ENCODE results near the gene APCDD1.

Gene APCDD1

DNA sequence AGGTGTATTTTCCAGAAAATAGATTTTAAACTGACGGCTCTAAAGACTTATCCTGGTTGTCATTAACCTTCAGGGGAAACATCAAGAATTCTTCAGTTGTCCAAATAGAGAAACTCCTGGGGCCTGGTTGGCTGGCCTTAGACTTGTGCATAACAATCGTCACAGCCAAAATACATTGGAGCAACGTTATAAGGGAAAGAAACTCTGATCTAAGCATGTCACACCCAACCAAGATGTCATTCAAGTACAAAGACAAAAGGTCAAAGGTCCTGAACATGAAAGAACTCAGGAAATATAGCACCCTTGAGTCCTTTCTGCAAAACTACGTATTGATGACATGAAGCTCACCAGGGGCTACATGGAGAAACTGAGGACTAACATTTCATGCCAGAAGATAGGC is 23.8 kb upstream of the APCDD1 start:
- FAIRE-seq (no peak), DNase-seq (ENCODE audit: extremely low spot score, insufficient read length, low read depth) (no peak)

DNA sequence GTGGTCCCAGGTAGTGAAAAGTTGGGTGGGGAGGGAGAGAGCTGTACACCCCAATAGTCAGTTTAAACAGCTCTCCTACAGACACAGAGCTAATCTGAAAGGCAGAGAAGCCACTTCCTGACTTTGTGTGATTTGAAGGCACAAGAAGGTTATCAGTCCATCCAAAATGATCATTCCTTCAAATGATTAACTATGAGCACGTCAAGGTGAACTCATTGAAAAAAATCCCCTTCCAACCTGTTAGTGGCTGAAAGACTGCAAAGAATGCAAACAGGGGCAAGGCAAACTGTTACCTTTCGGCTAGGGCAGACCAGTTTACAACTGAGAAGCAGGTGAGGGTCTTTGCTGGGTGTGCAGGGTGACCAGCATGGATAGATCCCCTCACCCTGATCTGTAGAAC is 22.8 kb upstream of the APCDD1 start:
- DNase-seq (ENCODE audit: extremely low spot score, insufficient read length, low read depth): no peak
- FAIRE-seq: no peak

DNA sequence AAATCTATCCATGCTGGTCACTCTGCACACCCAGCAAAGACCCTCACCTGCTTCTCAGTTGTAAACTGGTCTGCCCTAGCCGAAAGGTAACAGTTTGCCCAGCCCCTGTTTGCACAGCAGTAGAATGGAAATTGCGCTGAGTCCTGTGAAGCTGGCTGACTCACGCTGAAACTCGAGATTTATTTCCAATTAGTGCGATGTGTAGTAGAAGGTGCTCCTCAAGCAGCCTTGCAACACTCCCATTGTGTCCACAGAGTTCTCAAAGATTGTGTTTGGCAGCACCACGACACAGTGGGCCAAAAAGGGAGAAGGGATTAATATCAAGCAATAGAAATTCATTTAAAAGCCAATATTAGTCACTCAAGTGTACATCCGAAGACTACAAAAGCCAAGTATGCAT is 21.7 kb upstream of the APCDD1 start:
- no peak for FAIRE-seq

DNA sequence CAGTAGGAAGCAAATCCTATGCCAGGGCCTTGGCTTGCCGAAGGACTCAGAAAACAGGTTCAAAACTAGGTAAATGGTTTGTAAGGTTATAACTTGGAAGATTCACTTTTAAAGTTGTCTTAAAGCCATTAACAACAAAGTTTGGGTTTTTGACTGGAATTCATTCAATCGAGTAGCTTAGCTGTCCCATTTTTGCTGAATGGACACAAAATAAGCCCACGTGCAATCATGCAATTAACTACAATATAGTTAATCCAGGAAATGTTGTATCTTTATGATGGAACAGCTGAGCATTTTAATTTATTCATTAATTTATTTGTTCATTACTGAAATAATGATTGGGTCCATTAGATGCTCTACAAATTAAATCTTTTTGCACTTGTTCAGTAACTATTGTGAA is 18.3 kb upstream of the APCDD1 start:
- FAIRE-seq: no peak

More for the DNA sequence above, 21.7 kb upstream of the APCDD1 start:
- DNase-seq (ENCODE audit: extremely low spot score, insufficient read length, low read depth): no peak

DNA sequence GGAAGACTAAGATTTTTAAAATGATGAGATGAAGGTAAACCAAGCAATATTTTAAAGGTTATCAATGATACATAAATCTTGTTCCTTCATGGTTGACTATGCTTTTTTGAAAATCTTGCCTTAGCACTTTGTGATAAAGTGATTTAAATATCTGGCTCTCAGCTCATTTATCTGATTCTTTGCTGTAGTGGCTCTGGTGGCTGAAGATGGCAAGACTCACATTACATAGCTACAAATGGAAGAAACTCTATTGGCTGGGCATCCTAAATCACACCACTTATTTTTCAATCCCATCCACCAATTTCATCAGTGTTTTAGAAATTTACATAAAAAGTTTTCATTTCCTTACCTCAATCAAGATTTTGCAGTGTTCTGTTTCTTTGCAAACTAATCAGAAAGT is 16.6 kb upstream of the APCDD1 start:
- DNase-seq (ENCODE audit: extremely low spot score, insufficient read length, low read depth) (no peak), FAIRE-seq (no peak)

More for the DNA sequence above, 18.3 kb upstream of the APCDD1 start:
- no peak for DNase-seq (ENCODE audit: extremely low spot score, insufficient read length, low read depth)

DNA sequence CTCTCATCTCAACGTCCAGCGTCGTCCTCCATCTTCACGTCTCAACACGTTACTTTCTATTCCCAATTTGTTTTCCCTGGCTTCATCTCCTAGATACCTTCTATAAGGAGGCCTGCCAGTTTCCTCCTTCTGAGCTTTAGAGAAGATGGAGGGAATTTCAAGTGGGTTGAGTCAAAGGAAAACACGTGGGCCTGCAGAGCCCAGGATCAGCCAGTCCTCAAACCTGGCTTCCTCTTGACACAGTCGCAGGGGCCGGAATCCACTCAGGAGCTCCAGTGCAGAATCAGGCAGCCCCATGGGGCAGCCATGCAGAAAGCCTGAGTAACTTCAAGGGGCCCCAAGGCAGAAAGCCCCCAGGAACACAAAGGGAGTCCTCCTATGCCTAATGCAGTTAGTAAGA is 14.5 kb upstream of the APCDD1 start:
- FAIRE-seq (no peak), DNase-seq (ENCODE audit: extremely low spot score, insufficient read length, low read depth) (no peak)

DNA sequence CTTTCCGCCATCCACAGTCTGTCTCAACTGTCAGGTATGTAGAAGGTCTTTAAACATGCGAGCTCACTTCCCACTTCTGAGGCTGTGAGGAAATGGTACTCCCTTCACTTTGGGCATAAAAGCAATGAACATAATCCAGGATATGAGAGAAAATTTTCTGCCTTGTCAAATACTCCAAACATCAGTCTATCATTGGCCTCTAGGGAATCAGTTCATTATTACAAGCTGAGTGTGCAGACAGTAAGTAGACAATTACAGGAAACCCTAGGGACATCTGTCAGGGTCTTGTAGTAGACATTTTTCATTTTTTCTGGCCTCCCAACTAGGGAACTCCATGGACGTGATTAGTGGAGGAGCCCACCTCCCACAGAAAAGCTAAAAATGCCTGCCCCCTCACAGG is 13.6 kb upstream of the APCDD1 start:
- FAIRE-seq: no peak
- DNase-seq (ENCODE audit: extremely low spot score, insufficient read length, low read depth): no peak

DNA sequence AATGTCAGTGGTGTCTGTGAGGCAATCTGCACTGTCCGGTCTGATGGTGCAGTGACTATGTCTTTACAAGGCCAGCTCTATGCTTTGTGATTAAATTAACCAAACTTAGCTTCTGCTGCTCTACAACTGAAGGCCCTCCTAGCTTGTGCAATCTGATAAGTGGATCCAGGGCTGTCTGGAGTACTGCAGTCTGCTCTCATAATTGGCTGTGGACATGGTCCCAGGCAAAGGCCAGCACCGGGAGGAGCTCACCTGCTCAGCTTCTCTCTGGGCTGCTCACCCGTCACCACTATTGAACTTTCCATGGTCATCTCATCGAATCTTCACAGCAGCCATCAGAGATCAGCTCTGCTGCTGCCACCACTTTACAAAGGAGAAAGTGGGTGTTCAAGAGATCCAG is 13.0 kb upstream of the APCDD1 start:
- FAIRE-seq (no peak), DNase-seq (ENCODE audit: extremely low spot score, insufficient read length, low read depth) (no peak)

DNA sequence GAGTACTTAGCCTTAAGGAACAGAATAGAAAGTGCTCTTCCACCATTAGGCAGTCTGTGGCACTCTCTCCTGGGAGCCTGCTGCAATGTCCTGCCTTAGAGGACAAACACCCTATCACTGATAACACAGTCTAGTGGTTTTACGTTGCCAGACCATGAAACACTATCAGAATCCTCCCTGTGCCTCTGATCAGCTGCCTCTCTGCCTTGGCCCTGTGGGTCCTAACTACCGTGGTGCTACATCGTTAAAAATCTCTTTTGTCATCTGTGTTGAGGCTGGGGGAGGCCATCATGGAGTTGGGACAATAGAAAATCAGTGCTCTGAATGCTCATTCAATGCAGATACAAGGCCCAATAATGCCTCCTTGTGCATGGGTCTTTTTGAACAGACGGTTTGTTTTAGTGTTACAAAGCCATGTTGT is 11.9 kb upstream of the APCDD1 start:
- FAIRE-seq (no peak), DNase-seq (ENCODE audit: extremely low spot score, insufficient read length, low read depth) (no peak)

DNA sequence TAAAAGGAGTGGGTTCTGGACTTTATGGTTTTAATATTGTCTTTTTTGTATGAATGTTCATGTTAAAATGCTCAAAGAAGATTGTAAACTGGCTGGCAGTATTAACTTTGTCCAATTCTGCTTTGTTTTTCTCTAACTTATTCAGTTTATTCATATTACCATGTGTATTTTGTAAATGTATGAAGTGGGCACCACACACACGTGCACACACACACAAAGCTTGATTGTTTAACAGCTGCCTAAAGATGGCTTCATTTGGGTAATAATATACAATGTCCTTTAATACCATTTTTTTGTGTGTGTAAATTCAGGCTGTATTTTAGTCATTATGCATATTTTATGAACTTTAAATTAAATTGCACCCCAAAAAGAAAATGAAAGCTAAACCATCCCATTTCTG is 11.4 kb upstream of the APCDD1 start:
- DNase-seq (ENCODE audit: extremely low spot score, insufficient read length, low read depth) (no peak), FAIRE-seq (no peak)

DNA sequence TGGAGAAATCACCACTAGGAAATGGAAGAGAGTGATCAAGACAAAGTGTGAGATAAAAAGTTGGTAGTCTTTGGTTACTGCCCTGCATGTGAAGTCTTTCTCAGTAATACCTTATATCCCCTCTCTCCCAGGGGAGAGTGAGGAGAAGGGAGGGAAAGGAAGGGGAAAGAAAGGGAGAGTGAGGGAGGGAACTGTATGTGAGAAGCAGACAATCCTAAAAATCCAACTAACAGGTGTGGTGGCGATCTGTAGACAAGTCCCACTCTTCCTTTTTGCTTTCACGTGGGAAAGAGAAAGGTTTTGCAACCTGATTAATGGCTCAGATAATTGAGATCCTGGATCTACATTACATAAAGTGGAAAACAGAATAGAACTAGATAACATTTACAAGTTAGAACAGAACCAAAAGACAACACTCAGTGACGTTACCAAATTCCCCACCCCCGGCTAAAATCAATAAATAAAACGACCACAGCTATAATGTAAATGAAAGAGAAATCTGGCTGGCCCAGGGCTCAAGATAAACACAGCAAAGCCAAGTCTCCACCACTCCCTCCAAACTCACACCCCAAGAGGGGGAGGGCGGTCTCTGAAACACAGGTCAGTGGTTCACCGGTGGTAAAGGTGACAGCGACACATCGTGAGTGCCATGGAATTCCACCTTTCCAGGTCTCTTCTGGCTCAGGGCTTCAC is 10.0 kb upstream of the APCDD1 start:
- FAIRE-seq (no peak), DNase-seq (ENCODE audit: extremely low spot score, insufficient read length, low read depth) (no peak)

DNA sequence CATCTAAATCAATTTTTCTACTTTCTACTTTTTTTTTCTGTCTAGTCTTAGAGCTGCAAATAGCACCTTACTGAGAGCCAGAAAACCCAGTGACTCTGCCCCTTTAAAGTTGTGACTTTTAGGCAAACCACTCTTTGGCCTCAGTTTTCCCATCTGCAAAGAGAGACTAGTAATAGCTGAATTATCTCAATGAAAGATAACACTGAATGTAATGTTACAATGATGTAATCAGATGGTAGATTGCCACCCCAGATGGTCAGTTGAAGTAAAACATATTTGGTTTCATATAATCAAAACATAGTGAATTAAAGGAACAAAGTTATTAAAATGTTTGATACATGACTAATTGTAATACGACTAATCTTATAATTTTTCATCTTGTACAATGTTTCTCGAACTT is 5.0 kb upstream of the APCDD1 start:
- DNase-seq (ENCODE audit: extremely low spot score, insufficient read length, low read depth): no peak
- no peak for FAIRE-seq

DNA sequence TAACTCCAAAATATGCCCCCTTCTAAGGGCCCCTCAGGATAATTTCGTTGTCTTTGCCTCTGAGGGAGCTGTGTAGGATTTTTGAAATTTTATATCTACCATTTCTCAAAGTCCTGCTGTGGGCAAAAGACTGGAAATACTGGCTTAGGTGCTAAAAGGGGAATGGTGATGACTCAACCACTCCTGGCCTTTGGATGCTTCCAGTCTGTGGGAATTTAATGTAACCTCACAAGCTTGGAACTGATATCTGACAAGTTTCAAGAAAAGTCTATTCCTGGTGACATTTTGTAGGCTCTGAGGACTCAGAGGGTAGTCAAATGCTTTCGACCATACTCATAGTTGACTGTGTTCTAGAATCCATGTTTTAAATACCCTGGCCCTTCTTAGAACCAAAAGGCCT is 3.4 kb upstream of the APCDD1 start:
- DNase-seq (ENCODE audit: extremely low spot score, insufficient read length, low read depth) (no peak), FAIRE-seq (no peak)

DNA sequence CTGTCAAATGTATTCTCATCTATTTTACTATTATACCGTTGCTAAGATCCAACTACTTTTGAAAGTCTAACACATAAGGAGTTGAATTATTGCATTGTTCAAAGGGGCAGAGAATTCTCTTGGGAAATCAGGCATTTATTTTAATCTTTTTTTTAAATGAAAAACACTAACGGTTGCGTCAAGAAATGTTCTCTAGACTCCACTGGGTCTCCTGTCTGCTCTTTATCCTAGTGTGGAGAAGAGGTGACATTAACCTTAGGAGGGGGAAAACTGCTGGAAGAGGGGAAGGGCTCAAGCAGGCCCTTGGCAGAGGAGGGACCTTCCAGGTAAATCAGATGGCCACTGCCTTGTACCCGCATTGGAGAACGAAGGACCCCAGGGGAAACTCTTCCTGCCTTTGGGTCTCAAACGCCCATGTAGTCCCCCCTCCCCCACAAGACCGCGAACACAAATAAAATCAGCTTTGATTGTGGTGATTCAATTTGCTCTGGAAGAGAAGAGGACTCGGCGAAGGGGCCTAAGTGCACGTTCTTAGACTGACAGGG is 1.1 kb upstream of the APCDD1 start:
- FAIRE-seq: no peak
- DNase-seq (ENCODE audit: extremely low spot score, insufficient read length, low read depth): no peak

DNA sequence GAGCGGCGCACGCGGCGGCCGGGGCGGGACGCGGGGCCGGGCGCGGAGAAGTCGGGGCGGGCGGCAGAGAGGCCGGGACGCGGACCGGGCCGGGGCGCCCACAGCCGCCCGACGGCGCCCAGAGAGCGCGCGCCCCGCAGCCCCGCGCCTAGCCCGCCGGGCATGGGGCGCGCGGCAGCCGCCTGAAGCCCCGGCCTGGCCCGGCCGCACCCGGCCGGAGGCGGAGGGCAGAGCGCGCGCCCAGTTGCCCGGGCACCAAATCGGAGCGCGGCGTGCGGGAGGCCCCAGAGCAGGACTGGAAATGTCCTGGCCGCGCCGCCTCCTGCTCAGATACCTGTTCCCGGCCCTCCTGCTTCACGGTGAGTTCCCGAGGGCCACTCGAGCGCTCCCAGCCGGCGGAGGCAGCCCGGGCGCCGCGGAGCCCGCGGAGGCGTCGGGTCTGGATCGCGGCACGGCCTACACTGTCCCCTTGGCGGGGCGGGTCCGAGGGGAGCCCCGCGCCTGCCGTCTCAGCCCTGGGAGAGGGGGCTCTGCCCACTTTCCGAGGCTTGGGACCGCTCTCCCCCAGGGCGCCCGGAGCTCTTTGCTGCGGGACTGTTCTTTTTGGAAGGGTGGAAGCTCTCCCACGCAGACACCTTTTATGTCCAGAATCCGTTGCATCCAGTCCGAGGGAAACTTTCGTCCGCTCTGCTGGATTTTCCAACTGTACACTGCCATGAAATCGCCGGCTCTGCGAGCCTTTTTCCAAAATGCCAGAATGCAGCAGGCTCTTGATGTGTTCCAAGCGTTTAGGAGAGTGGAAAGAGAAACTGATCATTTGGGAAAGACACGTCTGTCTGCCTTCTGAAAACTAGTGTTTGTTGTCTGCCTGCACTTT is 484 bp downstream of the APCDD1 start:
- FAIRE-seq: no peak
- no peak for DNase-seq (ENCODE audit: extremely low spot score, insufficient read length, low read depth)

DNA sequence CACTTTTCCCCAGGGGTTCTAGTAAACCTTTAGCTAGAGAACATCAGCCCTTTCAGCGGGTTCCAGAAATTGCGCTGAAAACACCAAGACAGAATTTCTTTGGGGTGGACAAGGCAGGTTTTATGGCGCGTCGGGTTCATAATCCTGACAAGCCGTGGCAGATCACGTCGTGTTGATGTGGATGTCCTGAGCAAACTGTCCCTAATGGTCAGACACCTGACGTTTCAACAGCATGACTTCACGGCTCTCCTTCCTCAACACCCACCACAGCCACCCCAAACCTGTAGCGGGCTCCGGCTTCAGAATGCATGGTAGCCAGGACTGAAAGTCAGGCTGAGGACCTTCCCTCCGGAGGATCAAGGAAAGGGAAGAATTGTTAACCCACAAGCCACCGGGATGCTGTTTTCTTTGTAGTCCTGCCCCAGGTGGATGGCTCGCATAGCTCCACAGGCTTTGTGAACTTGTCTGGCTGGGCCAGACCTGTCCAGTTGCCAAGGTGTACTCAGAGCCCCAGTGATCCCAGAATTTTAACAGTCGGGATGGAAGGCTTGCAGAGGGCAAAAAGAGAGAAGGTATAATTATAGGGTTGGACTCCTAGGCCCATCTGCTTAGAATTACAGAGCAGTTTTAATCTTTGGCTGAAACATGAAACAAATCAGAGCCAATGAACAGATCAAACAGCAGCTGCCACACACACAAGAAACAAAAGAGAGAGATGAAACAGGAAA is 1.5 kb downstream of the APCDD1 start:
- DNase-seq (ENCODE audit: extremely low spot score, insufficient read length, low read depth) (no peak), FAIRE-seq (no peak)

DNA sequence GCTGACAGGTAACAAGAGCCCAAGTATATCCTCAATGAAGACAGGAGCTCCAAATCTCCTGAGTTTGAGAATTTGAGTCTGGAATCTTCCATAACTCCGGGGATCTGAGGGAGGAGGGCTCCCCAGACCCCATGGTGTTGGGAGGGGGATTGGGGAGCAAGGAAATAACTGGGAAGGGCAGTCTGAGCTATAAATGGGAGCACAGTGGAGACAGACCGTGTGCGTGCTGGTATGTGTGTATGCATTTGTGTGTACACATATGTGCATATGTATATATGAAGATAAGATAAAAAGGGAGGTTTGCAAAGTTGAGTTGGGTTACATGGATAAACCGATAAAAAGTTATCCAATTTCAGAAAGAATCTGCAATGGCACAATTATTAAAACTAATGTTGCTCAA is 2.3 kb downstream of the APCDD1 start:
- DNase-seq (ENCODE audit: extremely low spot score, insufficient read length, low read depth): no peak
- FAIRE-seq: no peak

DNA sequence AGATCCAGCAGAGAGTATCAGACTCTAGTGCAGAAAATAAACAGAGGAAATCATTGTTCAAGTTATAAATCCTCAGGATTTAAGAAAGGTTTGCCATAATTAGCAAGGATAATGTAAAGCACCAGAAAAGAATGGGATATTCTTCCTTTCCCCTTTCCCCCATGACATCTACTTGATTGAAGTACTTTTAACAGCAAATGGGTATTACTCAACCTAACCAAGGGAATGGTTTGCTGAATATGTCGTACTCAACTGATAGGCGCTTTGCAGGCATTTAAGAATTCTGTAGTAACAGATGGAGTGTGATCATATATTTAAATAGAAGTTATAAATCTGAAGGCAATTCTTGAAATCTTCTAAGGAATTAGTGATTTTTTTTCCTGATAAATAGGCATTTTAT is 2.7 kb downstream of the APCDD1 start:
- no peak for FAIRE-seq
- DNase-seq (ENCODE audit: extremely low spot score, insufficient read length, low read depth): no peak

DNA sequence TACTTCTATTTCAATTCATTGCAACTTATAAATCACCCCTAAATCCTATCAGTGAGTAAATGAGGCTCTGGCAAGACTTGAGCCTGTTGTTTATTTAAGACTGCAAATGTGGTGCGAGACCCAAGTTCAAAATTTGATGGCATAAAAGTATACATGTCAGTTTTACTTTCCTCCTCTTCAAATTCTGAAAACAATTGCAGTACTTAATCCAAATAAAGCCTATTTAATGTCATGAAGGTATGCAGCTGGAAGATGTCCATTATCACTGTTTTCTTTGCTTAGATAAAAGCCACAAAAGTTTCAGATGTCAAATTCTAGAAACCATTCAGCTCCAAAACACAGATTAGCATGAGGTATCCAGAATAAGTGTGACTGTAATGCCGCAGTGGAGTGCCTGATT is 3.3 kb downstream of the APCDD1 start:
- no peak for DNase-seq (ENCODE audit: extremely low spot score, insufficient read length, low read depth)
- FAIRE-seq: no peak

DNA sequence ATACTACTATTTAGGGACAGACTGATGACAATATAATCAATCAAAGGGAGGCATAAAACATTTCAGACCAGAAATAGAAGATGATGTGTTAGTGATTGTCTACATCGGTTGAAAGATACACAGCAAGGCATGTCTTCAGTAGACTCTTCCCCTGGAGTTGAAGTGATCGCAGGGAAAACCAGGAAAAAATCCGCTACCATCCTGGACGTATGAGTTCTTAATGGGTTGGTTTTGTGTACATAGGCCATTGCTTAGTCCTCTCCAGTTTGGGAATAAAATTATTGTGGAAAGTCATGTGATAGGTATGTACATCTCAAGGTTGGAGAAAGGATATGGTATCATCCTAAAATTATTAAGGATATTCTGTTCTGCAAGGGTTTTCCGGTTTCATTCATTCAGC is 4.3 kb downstream of the APCDD1 start:
- FAIRE-seq: no peak
- DNase-seq (ENCODE audit: extremely low spot score, insufficient read length, low read depth): no peak

DNA sequence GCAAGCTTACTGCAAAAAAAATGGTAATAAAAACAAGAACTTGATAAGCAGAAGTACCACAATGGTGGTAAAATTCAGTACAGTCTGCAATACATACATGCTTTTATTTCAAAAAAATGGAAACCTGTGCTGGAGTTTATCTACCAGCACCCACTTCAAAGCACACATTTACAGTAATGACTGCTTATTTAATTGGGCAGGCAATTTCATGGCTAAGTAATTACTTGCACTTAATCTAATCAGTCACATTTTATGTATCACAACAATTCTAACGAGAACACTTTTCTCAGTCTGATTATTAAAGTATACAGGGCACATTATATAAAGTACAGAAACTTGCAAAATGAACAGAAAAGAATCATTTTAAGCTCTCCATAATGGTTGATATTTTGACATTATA is 5.2 kb downstream of the APCDD1 start:
- no peak for FAIRE-seq

More for the DNA sequence above, 5.2 kb downstream of the APCDD1 start:
- no peak for DNase-seq (ENCODE audit: extremely low spot score, insufficient read length, low read depth)

Data from GM18507 (cell line).